ENCODE data around the gene CFAP100.
A peak's percentile ranks its signal among the peaks of the same experiment; 100 is the strongest.

The CFAP100 gene

DNA sequence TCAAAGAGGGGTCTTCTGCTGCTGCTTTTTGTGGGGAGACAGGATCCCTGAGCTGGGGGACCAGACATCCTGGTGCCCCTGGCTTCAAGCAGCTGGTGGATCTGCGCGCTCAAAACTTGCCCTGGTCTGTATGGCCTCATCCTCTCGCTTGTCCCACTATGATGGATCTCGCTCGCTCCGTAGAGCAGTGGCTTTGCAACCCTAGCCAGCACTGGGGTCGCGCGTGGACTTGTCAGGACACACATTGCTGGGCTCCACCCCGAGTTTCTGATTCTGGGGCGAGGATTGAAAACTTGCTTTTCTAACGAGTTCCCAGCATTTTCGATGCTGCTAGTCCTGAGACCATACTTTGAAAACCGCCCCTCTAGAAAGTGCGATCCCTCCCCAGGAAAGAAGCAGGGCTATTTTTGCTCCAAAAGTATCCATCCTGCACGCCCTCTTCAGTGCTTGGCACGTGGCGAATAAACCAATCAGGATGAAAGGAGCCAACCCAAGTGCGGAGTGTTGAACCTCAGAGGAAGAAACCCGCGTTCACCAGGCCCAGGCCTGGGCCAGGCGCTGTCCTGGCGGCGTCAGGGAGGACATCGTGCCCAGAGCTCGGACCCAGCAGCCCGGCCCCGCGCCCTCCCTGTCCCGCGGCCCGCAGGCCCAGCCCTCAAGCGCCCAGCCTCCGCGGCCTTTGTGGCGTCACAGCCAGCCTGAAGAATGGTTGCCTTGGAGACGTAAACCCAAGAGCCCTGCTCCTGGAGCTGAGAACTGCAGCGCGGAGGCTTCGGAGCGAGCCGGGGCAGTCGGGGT, at the start of gene CFAP100:
Gene CFAP100 (plus strand): TSS at position 731 of the 798 bp plus-strand sequence. CDS start 1,092 bp downstream, outside the sequence.
- peak; percentile 76 for DNase-seq (ENCODE audit: low read depth, low spot score)

DNA sequence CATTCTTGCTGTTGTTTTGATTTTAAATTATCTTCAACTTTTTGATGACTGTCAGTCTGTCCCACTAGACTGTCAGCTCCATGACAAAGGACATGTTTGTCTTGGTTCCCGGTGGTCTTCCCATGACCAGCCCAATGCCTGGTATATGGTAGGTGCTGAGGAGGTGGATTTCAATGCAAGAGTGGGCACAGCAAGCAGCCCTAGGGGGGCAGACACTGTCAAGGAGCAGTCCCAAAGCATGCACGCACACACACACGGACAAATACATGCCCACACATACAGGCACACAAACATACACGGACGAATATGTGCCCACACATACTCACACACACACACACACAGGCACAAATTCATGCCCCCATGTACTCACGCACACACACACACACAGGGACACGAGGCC, 49.5 kb upstream of the CFAP100 start:
- no peak for DNase-seq (ENCODE audit: low read depth, low spot score)

DNA sequence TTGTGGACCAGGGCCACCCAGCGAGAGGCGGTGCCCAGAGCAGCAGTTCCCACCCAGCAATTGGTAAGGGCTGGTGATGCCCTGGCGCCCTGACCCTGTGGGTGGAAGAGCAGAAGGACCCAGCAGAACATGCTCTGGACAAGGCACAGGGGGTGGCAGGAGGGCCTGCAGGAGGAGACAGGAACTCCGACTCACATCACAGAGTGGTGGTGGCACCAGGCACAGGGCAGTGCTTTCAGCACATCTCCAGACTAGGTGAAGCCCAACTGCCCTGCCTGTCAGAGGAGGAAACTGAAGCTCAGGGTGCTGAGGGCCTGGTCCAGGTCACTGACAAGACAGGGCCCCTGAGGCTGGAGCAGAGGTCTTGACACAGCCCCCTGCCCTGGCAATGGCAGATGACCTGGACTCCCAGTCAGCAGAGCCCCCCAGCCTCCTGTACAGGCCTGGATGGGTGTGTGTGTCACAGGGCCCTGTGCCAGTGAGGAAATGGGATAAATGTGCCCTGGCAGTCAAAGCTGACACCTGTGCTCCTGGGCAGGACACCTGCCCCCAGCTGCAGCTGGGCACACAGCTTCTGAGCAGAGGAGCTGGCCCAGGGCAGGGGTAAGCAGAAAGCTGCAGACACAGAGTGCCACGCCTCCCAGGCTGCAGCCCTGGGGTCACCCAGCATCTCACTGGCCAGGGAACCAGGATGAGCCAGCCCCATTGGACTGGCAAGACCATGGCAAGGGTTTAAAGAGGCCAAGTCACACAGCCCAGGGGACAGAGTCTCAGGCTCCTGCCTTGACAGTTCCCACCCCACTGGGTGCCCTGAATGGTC, 48.9 kb upstream of the CFAP100 start:
- no peak for DNase-seq (ENCODE audit: low read depth, low spot score)

DNA sequence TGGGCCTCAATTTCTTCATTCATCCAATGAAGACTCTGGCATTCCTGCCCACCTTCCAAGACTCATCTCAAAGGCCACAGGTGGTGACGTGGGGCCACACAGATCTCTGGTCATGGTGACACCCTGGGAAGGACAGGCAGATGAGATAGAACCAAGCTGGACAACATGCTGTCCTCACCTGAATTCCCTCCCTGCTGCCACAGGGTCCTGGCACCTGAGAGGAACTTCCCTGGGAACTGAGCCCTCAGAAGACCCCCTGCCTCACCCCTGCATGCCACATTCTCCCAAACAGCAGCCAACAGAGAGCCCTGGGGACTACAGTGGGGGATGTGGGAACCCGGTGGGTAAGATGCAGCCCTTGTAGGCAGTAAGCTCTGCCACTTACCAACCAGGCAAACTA, 48.2 kb upstream of the CFAP100 start:
- DNase-seq (ENCODE audit: low read depth, low spot score): no peak

DNA sequence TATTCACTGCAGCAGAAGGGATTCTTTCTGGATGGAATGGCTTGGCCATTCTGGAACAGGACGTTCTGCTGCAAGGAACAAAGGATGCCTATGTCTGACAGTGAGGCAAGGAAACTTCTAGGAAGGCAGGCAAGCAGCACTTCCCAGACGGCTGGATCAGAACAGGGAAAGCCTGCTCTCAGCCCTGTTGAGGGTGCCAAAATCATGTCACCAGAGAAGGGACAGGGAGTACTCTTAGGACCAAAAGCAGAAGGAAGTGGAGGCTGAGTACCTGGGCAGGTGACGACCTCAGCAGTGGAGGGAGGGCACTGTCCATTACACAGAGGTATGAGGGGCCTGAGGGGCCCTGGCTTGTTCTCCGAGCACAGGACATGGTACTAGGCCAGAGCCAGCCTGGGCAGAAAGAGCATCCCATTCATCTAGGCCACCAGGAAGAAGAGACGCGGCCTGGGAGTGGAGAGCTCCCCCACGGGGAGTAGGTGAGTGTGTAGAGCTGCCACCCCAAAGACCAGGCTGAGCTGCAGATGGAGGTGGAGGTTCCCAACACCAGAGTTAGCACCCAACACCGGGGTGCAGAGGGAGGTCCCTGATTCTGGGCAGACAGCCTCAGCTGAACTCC, 47.1 kb upstream of the CFAP100 start:
- no peak for DNase-seq (ENCODE audit: low read depth, low spot score)

DNA sequence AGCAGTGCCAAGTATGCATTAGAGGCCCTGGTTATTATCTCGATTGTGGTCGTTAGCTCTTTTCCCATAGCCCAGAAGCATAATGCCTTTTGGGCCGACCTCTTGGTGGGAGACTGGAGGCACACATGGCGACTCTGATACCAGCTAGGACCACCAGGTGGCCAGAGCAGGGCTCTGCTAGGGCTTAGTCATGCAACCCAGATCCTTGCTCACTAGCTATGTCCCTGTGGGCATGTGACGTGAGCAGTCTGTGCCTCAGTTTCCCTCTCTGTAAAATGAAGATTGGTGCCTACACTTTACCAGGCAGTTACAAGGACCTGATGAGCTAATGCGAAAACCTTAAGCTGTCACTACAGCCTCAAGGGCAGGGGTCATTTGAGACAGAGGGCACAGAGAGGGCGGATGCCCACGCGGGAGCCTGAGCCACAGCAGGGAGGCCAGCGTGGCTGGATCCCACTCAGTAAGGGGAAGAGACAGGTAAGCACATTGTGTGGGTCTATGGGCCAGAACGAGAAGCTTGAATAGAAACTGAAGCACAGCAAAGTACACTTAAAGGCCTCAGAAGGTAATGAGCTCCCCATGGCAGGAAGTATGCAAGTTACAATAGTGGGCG, 46.3 kb upstream of the CFAP100 start:
- DNase-seq (ENCODE audit: low read depth, low spot score): peak; percentile 64

DNA sequence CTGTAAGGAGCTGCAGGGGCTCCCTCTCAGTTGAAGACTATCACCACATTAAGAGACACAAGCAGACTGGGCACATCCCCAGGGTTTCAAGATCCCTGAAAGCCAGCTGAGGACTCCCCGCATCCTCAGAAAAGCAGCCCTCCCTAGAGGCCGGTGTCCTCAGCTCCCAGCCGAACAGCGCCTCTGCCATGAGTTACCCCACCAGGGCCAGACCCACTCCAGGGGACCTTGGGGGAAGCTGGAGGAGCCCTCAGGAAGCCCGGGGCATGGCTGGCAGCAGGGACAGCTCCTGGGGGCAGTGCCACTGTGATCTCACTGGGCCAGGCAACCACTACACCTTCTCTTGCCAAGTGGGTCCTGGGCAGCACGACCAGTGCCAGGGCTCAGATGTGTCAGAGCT, 45.6 kb upstream of the CFAP100 start:
- DNase-seq (ENCODE audit: low read depth, low spot score): no peak

DNA sequence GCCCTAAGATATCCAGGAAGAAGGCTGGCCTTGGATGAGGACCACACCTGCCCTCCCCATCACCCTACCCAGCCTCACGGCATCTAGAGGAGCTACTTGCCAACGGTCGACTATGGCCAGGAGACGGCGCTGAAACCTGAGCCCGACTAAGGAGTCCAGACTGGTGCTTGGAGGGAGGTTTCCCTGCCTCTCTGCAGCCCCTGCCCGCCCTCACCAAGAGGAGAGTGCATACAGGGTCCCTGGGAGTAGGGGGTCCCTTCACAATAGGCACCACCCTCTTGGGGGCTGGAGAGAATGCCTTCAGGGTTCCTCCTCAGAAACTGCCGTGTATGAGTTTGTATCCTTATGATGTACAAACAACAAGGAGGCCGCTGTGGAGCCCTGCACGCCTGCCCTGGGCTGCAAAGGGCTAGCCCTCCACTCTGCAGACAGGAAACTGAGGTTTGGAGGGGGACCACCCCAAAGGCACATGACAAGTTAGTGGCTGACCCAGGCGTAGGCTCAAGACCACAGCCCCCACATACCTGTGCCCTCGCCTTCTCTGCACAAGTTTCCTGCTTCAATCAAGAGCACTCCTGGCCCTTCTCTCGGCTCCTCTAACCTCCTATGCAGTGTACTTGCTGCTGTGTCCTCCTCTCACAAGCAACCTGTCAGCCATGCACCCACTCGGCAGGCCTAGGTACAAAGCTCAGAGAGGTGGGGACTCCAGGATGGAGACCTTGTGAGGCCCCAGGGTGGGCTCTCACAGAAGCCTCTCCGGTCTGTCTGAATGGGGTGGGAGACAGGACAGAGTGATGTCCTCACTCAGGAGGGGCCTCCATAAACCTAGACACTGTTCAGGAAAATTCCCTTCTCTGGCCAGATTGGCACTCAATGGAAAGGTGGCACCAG, 44.9 kb upstream of the CFAP100 start:
- no peak for DNase-seq (ENCODE audit: low read depth, low spot score)

DNA sequence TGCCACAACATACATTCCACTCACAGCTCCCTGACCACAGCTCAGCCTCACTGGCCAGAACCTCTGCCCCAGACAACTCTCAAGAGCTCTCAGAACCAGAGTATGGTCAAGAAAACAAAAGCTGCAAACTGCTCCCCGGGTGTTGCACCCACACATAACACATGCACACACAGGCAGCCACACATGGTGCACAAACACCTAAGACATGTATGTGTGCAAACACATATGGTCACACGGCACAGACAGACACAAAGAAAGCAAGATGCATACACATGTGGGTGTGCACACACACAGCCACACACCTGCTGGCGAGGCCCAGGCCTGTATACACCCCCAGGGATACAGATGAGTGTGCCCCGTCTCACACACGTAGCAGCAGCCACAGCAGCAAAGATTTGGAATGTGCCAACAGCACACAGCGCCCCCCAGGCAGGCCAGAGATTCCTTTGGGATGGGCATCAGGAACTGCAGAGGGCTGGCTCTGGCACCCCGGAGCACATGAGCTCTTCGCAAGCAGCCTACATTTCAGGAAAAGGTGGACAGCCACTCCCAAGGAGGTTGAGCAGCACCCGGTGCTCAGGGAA, 44.1 kb upstream of the CFAP100 start:
- no peak for DNase-seq (ENCODE audit: low read depth, low spot score)

DNA sequence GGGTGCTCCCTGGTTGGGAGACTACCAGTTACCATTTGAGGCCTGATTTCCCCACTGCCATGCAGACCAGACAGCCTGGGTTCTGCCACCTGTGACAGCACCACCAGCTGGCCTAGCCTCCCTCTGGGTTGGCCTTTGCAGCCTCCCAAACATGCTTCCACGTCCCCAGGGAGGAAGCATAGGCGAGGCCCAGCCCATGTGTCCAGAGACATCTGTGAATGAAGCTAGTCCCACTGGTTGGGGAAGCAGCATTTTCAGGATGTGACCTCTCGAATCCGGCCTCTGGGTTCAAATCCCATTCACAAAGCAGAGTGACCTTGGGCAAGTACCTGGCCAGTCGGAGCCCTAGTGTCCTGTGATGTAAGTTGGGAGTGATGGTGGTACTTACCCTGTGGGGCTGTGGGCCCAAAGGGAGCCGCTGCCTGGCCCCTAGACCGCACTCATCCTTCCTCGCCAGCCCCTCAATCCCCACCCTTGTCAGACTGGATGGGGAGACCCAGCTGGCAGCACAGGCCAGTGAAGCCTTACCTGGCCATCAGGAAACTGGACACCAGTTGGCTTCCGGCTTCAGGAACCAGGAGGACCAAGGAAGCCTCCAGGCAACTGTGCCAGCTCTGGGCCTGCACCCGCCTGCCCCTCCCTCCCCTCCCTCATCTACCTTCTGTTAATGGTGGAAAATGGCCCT, 43.5 kb upstream of the CFAP100 start:
- no peak for DNase-seq (ENCODE audit: low read depth, low spot score)

DNA sequence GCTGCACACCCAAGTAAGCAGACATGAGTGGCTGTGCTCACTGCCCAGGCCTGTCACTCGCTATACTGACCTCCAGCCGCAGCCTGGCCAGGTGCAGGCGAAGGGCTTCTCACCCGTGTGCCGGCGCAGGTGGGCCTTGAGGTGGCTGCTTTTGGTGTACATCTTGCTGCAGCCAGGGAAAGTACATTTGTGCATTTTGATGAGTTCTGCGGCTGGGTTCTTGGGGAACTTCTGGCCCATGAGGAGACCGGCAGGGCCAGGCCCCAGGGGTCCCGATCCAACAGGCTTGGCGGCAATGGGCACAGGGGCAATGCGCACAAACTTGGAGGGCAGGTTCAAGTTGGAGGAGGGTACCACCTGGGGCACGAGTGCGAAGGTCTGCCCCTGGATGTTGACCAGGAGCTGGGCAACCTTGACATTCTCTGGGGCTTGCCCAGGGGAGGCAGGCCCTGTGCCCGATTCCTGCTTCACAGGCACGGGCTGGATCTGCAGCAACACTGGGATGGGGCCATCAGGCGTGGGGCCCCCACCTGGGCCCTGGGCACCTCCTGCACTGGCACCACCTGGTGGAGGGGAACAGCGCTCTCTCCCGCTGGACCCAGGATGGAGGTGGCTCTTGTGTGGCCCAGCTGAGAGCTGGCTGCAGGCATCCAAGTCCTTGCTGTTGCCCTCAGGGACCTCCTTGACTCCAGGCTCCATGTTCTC, 42.8 kb upstream of the CFAP100 start:
- DNase-seq (ENCODE audit: low read depth, low spot score): no peak

DNA sequence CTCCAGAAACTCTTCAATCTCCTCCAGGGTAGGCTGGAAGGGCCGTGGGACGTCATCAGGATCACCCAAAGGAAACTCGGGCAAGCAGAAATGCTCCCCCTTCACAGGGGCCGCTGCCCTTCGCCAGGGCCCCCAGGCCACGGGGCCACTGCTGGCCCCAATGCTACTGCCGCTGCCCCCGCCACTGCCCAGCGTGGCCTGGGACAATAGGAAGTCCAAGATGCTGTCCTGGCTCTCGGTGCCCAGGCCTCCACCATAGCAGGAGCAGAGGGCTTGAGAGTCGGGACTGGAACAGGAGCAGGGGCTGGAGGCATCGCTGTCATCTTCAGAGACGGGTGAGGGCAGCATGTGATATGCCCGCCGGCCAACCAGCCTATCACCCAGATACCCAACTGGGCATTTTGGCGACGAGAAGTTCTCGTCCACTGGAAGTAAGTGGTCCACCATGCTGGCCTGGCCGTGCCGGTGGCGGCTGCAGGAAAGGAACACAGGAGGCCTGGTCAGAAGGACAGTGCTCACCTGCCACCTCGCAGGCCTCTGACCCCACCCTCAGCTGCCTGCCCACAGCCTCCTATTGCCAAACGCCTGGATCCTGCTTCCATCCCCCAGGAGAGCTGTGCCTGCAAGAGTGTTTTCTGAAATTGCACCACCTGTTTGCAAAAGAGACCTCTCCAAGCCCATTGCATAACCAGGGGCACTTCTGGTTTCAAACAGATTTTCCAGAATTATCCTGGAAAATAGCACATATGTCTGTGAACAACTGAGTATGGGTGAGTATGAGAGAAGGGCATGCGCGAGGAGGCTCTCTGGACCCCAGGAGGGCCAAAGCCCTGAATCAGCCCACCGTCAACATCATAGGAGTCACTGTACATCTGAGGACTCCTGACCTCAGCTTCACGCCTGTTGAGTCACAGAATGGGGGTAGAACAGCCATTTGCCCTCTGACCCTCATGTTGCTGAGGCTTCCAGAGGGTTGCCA, 41.9 kb upstream of the CFAP100 start:
- no peak for DNase-seq (ENCODE audit: low read depth, low spot score)

DNA sequence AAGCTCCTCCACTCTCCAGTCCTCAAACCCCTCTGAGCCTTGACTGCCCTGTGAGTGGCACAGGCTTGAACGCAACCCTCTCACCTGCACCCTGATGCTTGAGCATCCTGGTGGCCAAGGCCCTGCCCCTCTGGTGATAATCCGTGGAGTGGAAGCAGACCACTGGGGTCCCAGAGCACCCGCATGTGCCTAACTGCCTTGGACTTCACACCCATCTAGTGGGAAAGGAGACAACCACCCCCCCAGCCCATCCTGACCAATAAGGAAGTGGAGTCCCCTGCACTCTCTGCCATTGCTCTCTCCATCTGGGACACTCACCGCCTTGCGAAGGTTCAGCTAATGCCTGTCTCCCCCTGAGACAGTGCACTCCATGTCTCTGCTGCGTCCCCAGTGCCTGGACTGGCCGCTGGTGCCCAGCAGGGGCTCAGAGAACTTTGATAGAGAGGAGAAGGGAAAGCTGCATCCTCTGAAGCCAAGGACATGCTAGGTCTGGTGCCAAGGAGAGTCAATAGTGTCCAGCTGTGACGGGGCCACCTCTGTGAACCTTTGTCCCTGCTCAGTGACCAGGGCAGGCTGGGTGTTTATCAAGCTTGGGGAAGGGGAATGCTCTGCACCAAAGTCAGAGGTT, 40.9 kb upstream of the CFAP100 start:
- no peak for DNase-seq (ENCODE audit: low read depth, low spot score)

DNA sequence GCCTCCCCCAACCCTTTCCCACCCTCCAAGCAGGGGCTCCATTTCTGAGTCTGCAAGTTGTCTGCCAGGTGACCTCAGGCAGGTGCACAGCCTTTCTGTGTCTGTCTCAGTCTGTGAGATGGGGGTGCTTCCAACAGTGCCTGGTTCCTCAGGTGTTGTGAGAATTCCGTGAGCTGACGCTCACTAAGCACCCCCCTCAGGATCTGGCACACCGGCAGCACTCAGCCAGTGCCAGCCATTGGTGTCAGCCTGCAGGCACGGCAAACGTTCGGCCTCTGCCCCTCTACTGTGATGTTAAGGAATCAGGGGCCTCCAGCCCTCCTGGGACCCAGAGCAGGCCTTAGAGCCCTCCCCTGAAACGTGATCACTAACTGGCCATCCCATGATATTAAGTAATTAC, 39.9 kb upstream of the CFAP100 start:
- no peak for DNase-seq (ENCODE audit: low read depth, low spot score)

DNA sequence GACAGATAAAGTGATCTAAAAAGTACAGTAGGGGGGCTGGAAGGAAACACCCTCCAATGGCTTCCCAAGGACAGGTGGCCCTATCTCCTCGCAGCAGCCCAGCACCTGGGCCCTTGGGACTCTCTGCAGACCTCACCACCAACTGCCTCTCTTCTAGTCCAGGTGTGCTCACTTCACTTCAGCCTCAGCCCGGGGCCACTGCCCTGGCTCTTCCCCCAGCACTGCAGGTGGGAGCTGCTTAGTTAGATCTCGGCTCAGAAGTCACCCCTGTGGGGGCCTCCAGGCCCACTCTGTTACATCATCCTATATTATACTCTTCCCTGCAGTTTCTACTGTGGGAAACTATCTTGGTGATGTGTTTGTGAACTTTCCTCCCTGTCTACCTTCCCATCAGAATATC, 39.5 kb upstream of the CFAP100 start:
- no peak for DNase-seq (ENCODE audit: low read depth, low spot score)

DNA sequence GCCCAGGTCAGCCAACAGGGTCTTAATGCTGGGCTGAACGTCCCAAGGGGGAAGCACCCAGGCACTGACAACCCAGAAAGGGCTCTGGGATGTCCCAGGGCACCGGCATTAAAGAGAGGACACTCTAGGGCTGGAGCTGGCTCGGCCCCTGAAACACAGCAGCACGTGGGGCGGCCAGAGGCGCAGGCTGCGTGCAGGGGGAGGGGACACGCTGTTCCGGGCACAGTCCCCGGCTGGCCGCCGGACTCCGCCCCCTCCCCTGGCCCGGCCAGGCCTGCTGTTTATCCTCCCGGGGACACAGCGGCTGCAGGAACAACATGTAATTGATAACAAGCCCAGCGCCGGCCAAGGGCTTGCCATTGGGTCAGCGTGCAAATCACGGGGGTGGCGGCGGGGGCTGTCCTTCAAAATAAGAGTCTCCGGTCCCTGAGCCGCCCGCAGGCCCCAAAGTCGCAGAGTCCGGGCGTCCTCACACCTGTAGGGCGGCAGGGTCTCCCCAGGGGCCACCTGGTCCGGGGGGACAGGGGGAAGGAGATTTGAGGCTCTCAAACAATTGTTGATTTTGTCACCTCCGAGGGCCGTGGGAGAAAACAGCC, 38.8 kb upstream of the CFAP100 start:
- DNase-seq (ENCODE audit: low read depth, low spot score): peak; percentile 98

Data from ELF-1 (cell line).